Natural killer cell (primary cell): ENCODE results near the gene GID8. TPM values are rescaled to one million over a fixed set of nuclear protein-coding genes. Genes with fewer than 3 reads are reported as not detected.
A peak's percentile ranks its signal among the peaks of the same experiment; 100 is the strongest.

Experiments
- ATAC-seq, 3 donors: fragments of 150-1000 bp in 2 of 3; fragments of 200-7000 bp in 1 of 3; cut with Tn5 transposase; 1 replicate in 1 of 3; 2 replicates in 2 of 3; pipeline ENCODE4 v1.10.0; 2021; ENCODE audit warnings: mild to moderate bottlenecking in 2 of 3, moderate library complexity in 2 of 3
- DNase-seq, 2 donors: peaks; one replicate each; pipeline versions ENCODE4 v3.0.0 to v3.0.0-alpha.2; 2013 to 2021; ENCODE audit warnings: mixed read lengths in 1 of 2
- H3K27ac ChIP-seq: one replicate; pipeline ENCODE4 v1.5.1; 2013; ENCODE audit warnings: mild to moderate bottlenecking, low read length
- H3K27me3 ChIP-seq: one replicate; pipeline ENCODE4 v1.6.1; 2013; ENCODE audit warnings: low read length; ENCODE audit not compliant: control insufficient read depth, insufficient read depth
- H3K36me3 ChIP-seq: one replicate; pipeline ENCODE4 v1.6.1; 2013; ENCODE audit warnings: low read length; ENCODE audit not compliant: control insufficient read depth, insufficient read depth
- H3K4me1 ChIP-seq: one replicate; pipeline ENCODE4 v1.6.1; 2013; ENCODE audit warnings: low read length; ENCODE audit not compliant: control insufficient read depth, insufficient read depth
- H3K4me3 ChIP-seq: one replicate; pipeline ENCODE4 v1.5.1; 2013; ENCODE audit warnings: low read length
- H3K9me3 ChIP-seq: one replicate; pipeline ENCODE4 v1.6.1; 2013; ENCODE audit warnings: low read length; ENCODE audit not compliant: control insufficient read depth, insufficient read depth
- H3K27ac Mint-ChIP-seq, 2 donors: one replicate each; pipeline ENCODE4 v1.8.0; 2022; ENCODE audit warnings: mild to moderate bottlenecking in 2 of 2, mixed read lengths in 2 of 2, moderate library complexity in 1 of 2
- H3K27me3 Mint-ChIP-seq, 2 donors: one replicate each; pipeline ENCODE4 v1.8.0; 2022; ENCODE audit warnings: low read depth in 2 of 2, mixed read lengths in 2 of 2
- H3K36me3 Mint-ChIP-seq: one replicate; pipeline ENCODE4 v1.8.0; 2022; ENCODE audit warnings: mixed read lengths
- H3K4me1 Mint-ChIP-seq, 2 donors: one replicate each; pipeline ENCODE4 v1.8.0; 2022; ENCODE audit warnings: mixed read lengths in 2 of 2
- H3K4me3 Mint-ChIP-seq: one replicate; pipeline ENCODE4 v1.8.0; 2022; ENCODE audit warnings: mild to moderate bottlenecking, moderate library complexity, mixed read lengths
- H3K9me3 Mint-ChIP-seq, 2 donors: one replicate each; pipeline ENCODE4 v1.8.0; 2022; ENCODE audit warnings: mixed read lengths in 2 of 2
- WGBS: methylation state at CpG from one replicate; pipeline ENCODE4 v1.1.7; 2013; ENCODE audit warnings: missing lambda C conversion rate; ENCODE audit not compliant: insufficient coverage; 5-methylcytosine and 5-hydroxymethylcytosine counted together
- intact Hi-C: fragments of 100-400 bp; cut with micrococcal nuclease; formaldehyde crosslinking; loops from one replicate; pipeline ENCODE4 v1.14.2; 2022
- total RNA-seq, 4 donors: library from RNA; stranded (reverse); fragments of 120-200 nt in 1 of 4; gene quantifications; one replicate each; pipeline versions ENCODE4 v1.2.3 to v1.2.4, GENCODE V29; 2013 to 2022
- TF ChIP-seq, protein P1 (sequence below): fragments of 200-600 bp; IDR thresholded peaks from one replicate; pipeline ENCODE4 v1.8.0; 2022; ENCODE audit warnings: antibody characterized with exemption

The GID8 gene
- total RNA-seq, 3 donors from 2014 or later (not counting 1 experiment from before 2014, with no cell fraction given): 45.1 to 60.1 (median 53.1) TPM

DNA sequence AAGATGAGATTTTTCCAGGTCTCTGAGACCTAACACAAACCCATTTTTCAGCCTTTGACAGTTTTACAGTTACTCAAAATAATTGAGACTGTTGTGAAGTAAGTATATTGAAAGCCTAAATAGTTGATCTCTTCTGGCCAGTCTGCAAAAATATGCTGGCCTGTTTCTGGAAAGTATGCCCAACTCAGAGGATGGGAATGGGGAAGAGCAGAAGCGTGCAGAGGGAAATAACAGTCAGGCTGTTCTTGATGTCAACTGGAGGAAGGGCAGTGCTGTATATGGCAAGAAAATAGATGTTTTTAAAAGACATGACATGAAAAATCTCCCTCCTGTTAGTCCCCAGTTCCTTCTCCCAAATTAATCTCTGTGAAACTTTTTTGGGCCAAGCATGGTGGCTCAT is 3.8 kb downstream of the GID8 start:
- intact Hi-C loops: no loop called here
- ATAC-seq (no peak), DNase-seq (no peak)
- H3K9me3 Mint-ChIP-seq: no peaks in the 10 kb centered on the region
- Histone ChIP-seq H3K27ac (no peak overlapping the region), H3K4me1 (peaks cover 20% of the 10 kb centered on the region), H3K4me3 (no peak overlapping the region), H3K36me3 (peaks cover 54% of the 10 kb centered on the region), H3K27me3 (no peaks in the 10 kb centered on the region), H3K9me3 (no peaks in the 10 kb centered on the region)
- H3K4me1 Mint-ChIP-seq: peaks cover 34 to 38% of the 10 kb centered on the region in 2 donors
- TF ChIP-seq, protein P1, sequence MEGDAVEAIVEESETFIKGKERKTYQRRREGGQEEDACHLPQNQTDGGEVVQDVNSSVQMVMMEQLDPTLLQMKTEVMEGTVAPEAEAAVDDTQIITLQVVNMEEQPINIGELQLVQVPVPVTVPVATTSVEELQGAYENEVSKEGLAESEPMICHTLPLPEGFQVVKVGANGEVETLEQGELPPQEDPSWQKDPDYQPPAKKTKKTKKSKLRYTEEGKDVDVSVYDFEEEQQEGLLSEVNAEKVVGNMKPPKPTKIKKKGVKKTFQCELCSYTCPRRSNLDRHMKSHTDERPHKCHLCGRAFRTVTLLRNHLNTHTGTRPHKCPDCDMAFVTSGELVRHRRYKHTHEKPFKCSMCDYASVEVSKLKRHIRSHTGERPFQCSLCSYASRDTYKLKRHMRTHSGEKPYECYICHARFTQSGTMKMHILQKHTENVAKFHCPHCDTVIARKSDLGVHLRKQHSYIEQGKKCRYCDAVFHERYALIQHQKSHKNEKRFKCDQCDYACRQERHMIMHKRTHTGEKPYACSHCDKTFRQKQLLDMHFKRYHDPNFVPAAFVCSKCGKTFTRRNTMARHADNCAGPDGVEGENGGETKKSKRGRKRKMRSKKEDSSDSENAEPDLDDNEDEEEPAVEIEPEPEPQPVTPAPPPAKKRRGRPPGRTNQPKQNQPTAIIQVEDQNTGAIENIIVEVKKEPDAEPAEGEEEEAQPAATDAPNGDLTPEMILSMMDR: no peak
- WGBS: 100% methylated on average over 1 of the region's 1 CpG
- no peaks in the 10 kb centered on the region for H3K27me3 Mint-ChIP-seq
- no peak overlapping the region for H3K4me3 Mint-ChIP-seq
- H3K27ac Mint-ChIP-seq: peak overlapping the region in 1 of 2 donors; percentile 18
- H3K36me3 Mint-ChIP-seq: peaks cover 10% of the 10 kb centered on the region

DNA sequence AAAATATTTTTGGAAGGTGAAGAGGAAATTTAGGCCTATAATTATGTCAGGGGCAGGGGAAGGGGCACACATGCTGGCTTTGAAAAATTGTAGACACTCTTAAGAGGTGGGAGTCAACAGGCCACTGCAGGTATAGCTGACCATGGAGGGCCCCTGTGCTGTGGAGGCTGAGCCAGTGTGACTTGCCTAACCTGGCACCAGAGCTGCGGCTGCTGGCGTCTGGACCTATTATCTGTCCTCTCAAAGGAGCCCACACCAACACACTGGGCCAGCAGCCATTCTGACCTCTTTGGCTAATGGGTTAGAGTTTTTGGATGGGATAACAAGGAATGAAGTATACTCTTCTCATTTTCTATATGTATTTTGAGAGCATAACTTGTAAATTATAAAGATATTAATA is 4.5 kb downstream of the GID8 start:
- Histone ChIP-seq H3K36me3 (peaks cover 59% of the 10 kb centered on the region), H3K9me3 (no peaks in the 10 kb centered on the region), H3K27ac (no peak overlapping the region), H3K4me3 (no peak overlapping the region), H3K4me1 (peaks cover 15% of the 10 kb centered on the region), H3K27me3 (no peaks in the 10 kb centered on the region)
- peaks cover 29 to 31% of the 10 kb centered on the region in 2 donors for H3K4me1 Mint-ChIP-seq
- H3K27ac Mint-ChIP-seq: no peak overlapping the region
- no peaks in the 10 kb centered on the region for H3K9me3 Mint-ChIP-seq
- H3K27me3 Mint-ChIP-seq: no peaks in the 10 kb centered on the region
- H3K4me3 Mint-ChIP-seq: no peak overlapping the region
- intact Hi-C loops: no loop called here
- WGBS: no CpG with 5 or more reads among the region's 2 CpGs
- DNase-seq (no peak), ATAC-seq (no peak)
- TF ChIP-seq, protein P1: no peak
- peaks cover 10% of the 10 kb centered on the region for H3K36me3 Mint-ChIP-seq

DNA sequence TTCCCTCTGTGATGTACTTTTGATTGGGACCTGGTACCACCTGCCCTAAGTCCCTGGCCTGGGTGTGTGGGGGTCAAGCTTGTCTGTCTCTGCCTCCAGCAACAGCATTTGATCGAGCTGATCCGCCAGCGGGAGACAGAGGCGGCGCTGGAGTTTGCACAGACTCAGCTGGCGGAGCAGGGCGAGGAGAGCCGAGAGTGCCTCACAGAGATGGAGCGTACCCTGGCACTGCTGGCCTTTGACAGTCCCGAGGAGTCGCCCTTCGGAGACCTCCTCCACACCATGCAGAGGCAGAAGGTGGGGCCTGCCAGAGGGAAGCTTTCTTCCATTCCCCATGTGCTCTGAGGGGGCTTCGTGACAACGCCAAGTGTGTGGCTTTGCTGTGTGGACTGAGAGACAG is 5.4 kb downstream of the GID8 start:
- peaks cover 15% of the 10 kb centered on the region for H3K4me1 ChIP-seq
- no peaks in the 10 kb centered on the region for H3K9me3 ChIP-seq
- no peaks in the 10 kb centered on the region for H3K27me3 Mint-ChIP-seq
- 97% methylated on average over 14 of the region's 14 CpGs for WGBS
- intact Hi-C loops: no loop called here
- peaks cover 67% of the 10 kb centered on the region for H3K36me3 ChIP-seq
- TF ChIP-seq, protein P1: no peak
- ATAC-seq: no peak
- H3K27ac Mint-ChIP-seq: no peak overlapping the region
- H3K27ac ChIP-seq: no peak overlapping the region
- H3K4me3 Mint-ChIP-seq: no peak overlapping the region
- H3K36me3 Mint-ChIP-seq: peaks cover 10% of the 10 kb centered on the region
- DNase-seq: no peak
- H3K4me1 Mint-ChIP-seq: peaks cover 27 to 29% of the 10 kb centered on the region in 2 donors
- no peak overlapping the region for H3K4me3 ChIP-seq
- no peaks in the 10 kb centered on the region for H3K27me3 ChIP-seq
- H3K9me3 Mint-ChIP-seq: no peaks in the 10 kb centered on the region

DNA sequence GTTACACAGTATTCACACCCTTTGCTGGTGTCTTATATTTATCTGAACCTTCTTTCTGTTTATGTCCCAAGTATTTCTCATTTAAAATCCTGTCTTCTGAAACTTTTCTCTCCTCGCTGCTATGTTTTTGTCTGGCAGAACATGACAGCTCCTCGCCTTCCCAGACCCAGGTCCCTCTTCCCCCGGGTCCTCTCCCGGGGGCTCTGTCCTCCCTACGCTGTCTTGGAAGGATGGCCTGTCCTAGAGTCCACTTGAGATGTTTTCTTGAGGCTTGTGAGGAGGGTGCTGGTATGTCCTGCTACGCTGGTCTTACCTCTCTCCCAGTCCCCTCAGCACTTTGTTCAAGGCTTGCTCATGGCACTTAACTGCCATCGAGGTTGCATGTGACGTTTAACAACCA is 6.2 kb downstream of the GID8 start:
- no peak for ATAC-seq
- H3K4me3 ChIP-seq: no peak overlapping the region
- peaks cover 19 to 22% of the 10 kb centered on the region in 2 donors for H3K4me1 Mint-ChIP-seq
- H3K27me3 Mint-ChIP-seq: no peaks in the 10 kb centered on the region
- H3K27me3 ChIP-seq: no peaks in the 10 kb centered on the region
- WGBS: 95% methylated on average over 8 of the region's 8 CpGs
- intact Hi-C loops: no loop called here
- peak overlapping the region in 1 of 2 donors; percentile 66 for H3K27ac Mint-ChIP-seq
- peaks cover 7% of the 10 kb centered on the region for H3K4me1 ChIP-seq
- no peak overlapping the region for H3K27ac ChIP-seq
- peaks cover 71% of the 10 kb centered on the region for H3K36me3 ChIP-seq
- TF ChIP-seq, protein P1: no peak
- no peaks in the 10 kb centered on the region for H3K9me3 Mint-ChIP-seq
- peaks cover 10% of the 10 kb centered on the region for H3K36me3 Mint-ChIP-seq
- no peaks in the 10 kb centered on the region for H3K9me3 ChIP-seq
- no peak for DNase-seq
- no peak overlapping the region for H3K4me3 Mint-ChIP-seq
